ENCODE measurements around the gene TMEM30A.

TMEM30A gene

DNA sequence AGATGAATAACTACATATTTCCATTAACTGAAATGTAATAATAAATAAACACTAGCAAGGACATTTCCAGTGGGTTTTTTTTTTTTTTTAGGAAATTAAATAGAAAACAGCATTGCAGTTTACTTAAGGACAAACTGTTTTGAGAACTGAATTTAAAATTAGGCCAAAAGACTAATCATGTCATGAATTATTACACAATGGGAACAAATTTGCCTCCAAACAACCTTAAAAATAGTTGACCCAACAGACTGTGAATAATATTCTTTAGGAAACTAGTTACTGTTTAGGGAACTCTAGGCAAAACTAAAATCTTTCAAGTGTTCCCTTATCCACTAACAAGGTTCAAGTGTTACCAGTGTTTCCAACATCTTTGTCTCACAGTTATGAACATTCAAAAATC, 62.3 kb downstream of the TMEM30A start:
- Histone ChIP-seq H4K91ac (ENCODE audit: low read depth, low read length, poor library complexity) (no peak overlapping the region), H3K14ac (ENCODE audit: low read length) (no peak overlapping the region), H3K27ac (replicated peaks; ENCODE audit: low read length) (no peak overlapping the region), H3K4me2 (ENCODE audit: insufficient read depth, low read length, poor library complexity, severe bottlenecking) (no peak overlapping the region), H2BK12ac (ENCODE audit: low read length) (no peak overlapping the region), H3K36me3 (replicated peaks in 1 of 2; ENCODE audit: control insufficient read depth in 2 of 2, insufficient read depth in 2 of 2, low read length in 2 of 2) (no peaks in the 10 kb centered on the region), H2AK5ac (ENCODE audit: low read depth, low read length) (no peak overlapping the region), H3K18ac (ENCODE audit: low read length) (no peak overlapping the region), H3K27me3 (ENCODE audit: control insufficient read depth in 3 of 3, insufficient read depth in 3 of 3, low read depth in 1 of 3, low read length in 3 of 3) (peaks cover 0 to 10% (median 0%) of the 10 kb centered on the region in 3 experiments), H3K79me1 (ENCODE audit: low read depth, low read length) (no peaks in the 10 kb centered on the region), H2BK5ac (ENCODE audit: low read length) (no peak overlapping the region), H2AFZ (ENCODE audit: low read length) (no peak overlapping the region), H3K23ac (ENCODE audit: low read depth, low read length, poor library complexity) (no peak overlapping the region), H4K8ac (ENCODE audit: low read depth, low read length) (no peak overlapping the region), H2BK120ac (ENCODE audit: low read depth, low read length) (no peak overlapping the region), H2BK15ac (ENCODE audit: low read length) (no peak overlapping the region), H3K4ac (ENCODE audit: low read length) (no peak overlapping the region), H3K9me3 (replicated peaks in 1 of 2; ENCODE audit: control insufficient read depth in 2 of 2, insufficient read depth in 1 of 2, low read depth in 1 of 2, low read length in 2 of 2) (no peaks in the 10 kb centered on the region), H3K9ac (ENCODE audit: low read depth, low read length, poor library complexity) (no peak overlapping the region), H3K4me3 (ENCODE audit: low read length in 2 of 2) (no peak overlapping the region), H3K4me1 (ENCODE audit: control insufficient read depth in 2 of 2, insufficient read depth in 1 of 2, low read depth in 1 of 2, low read length in 2 of 2) (peaks cover 0 to 2% of the 10 kb centered on the region in 2 donors)
- no peak for DNase-seq (ENCODE audit: low spot score)

DNA sequence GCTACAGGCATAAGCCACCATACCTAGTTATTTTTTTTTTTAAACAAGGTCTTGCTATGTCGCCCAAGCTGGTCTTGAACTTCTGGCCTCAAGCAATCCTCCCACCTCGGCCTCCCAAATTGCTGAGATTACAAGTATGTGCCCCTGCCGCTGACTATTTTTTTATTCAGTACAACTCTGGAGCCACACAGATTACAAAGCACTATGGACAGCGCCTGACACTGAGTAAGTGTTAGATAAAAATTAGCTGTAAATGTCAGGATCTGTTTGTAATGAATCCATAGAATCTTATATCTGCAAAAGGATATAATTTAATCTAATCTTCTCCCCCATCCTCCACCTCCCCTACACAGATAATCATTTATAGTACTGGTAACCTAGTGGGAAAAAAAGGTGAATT, 63.5 kb downstream of the TMEM30A start:
- no peak overlapping the region for H4K91ac ChIP-seq (ENCODE audit: low read depth, low read length, poor library complexity)

DNA sequence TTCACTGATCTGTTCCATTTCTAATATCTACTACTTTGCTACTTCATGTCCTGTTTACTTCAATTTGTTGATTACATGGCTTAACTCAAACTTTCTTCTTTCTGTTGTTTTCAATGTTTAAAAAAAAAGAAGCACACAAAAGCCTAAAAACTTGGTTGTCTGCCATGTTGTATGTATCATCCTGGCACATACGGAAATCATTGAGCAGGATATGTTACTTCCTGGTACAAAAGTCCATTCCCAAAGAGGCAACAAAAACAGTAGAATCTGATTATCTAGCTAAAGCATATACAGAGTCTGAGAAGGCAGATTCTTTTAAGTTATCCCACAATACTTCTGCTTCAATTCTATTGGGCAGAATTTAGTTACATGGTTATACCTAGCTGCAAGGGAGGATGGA, 64.2 kb downstream of the TMEM30A start:
- Histone ChIP-seq H3K9ac (ENCODE audit: low read depth, low read length, poor library complexity) (no peak overlapping the region), H2AFZ (ENCODE audit: low read length) (no peak overlapping the region), H3K27ac (replicated peaks; ENCODE audit: low read length) (no peak overlapping the region), H3K4me1 (ENCODE audit: control insufficient read depth in 2 of 2, insufficient read depth in 1 of 2, low read depth in 1 of 2, low read length in 2 of 2) (peaks cover 2 to 3% of the 10 kb centered on the region in 2 donors), H2BK15ac (ENCODE audit: low read length) (no peak overlapping the region), H2BK5ac (ENCODE audit: low read length) (no peak overlapping the region), H4K8ac (ENCODE audit: low read depth, low read length) (no peak overlapping the region), H4K91ac (ENCODE audit: low read depth, low read length, poor library complexity) (no peak overlapping the region), H3K4me2 (ENCODE audit: insufficient read depth, low read length, poor library complexity, severe bottlenecking) (no peak overlapping the region), H2BK120ac (ENCODE audit: low read depth, low read length) (no peak overlapping the region), H3K23ac (ENCODE audit: low read depth, low read length, poor library complexity) (no peak overlapping the region), H3K36me3 (replicated peaks in 1 of 2; ENCODE audit: control insufficient read depth in 2 of 2, insufficient read depth in 2 of 2, low read length in 2 of 2) (no peaks in the 10 kb centered on the region), H3K9me3 (replicated peaks in 1 of 2; ENCODE audit: control insufficient read depth in 2 of 2, insufficient read depth in 1 of 2, low read depth in 1 of 2, low read length in 2 of 2) (no peaks in the 10 kb centered on the region), H3K79me1 (ENCODE audit: low read depth, low read length) (no peaks in the 10 kb centered on the region), H2BK12ac (ENCODE audit: low read length) (no peak overlapping the region), H3K18ac (ENCODE audit: low read length) (no peak overlapping the region), H3K4me3 (ENCODE audit: low read length in 2 of 2) (no peak overlapping the region), H2AK5ac (ENCODE audit: low read depth, low read length) (no peak overlapping the region), H3K27me3 (ENCODE audit: control insufficient read depth in 3 of 3, insufficient read depth in 3 of 3, low read depth in 1 of 3, low read length in 3 of 3) (peaks cover 0 to 13% (median 0%) of the 10 kb centered on the region in 3 experiments), H3K14ac (ENCODE audit: low read length) (no peak overlapping the region), H3K4ac (ENCODE audit: low read length) (no peak overlapping the region)
- no peak for DNase-seq (ENCODE audit: low spot score)
- no CpG with 5 or more reads among the region's 1 CpG for WGBS, 2 donors (ENCODE audit: extremely low coverage in 2 of 2, insufficient read length in 2 of 2, insufficient replicate concordance in 1 of 2)

More for the DNA sequence above, 63.5 kb downstream of the TMEM30A start:
- Histone ChIP-seq H2AFZ (ENCODE audit: low read length) (no peak overlapping the region), H3K4ac (ENCODE audit: low read length) (no peak overlapping the region), H2AK5ac (ENCODE audit: low read depth, low read length) (no peak overlapping the region), H4K8ac (ENCODE audit: low read depth, low read length) (no peak overlapping the region), H3K79me1 (ENCODE audit: low read depth, low read length) (no peaks in the 10 kb centered on the region), H3K23ac (ENCODE audit: low read depth, low read length, poor library complexity) (no peak overlapping the region), H3K4me1 (ENCODE audit: control insufficient read depth in 2 of 2, insufficient read depth in 1 of 2, low read depth in 1 of 2, low read length in 2 of 2) (peaks cover 2 to 3% of the 10 kb centered on the region in 2 donors), H2BK15ac (ENCODE audit: low read length) (no peak overlapping the region), H3K4me2 (ENCODE audit: insufficient read depth, low read length, poor library complexity, severe bottlenecking) (no peak overlapping the region), H2BK5ac (ENCODE audit: low read length) (no peak overlapping the region), H2BK12ac (ENCODE audit: low read length) (no peak overlapping the region), H3K18ac (ENCODE audit: low read length) (no peak overlapping the region), H2BK120ac (ENCODE audit: low read depth, low read length) (no peak overlapping the region), H3K36me3 (replicated peaks in 1 of 2; ENCODE audit: control insufficient read depth in 2 of 2, insufficient read depth in 2 of 2, low read length in 2 of 2) (no peaks in the 10 kb centered on the region), H3K9ac (ENCODE audit: low read depth, low read length, poor library complexity) (no peak overlapping the region), H3K27ac (replicated peaks; ENCODE audit: low read length) (no peak overlapping the region), H3K4me3 (ENCODE audit: low read length in 2 of 2) (no peak overlapping the region), H3K9me3 (replicated peaks in 1 of 2; ENCODE audit: control insufficient read depth in 2 of 2, insufficient read depth in 1 of 2, low read depth in 1 of 2, low read length in 2 of 2) (no peaks in the 10 kb centered on the region), H3K27me3 (ENCODE audit: control insufficient read depth in 3 of 3, insufficient read depth in 3 of 3, low read depth in 1 of 3, low read length in 3 of 3) (peaks cover 0 to 13% (median 0%) of the 10 kb centered on the region in 3 experiments), H3K14ac (ENCODE audit: low read length) (no peak overlapping the region)
- DNase-seq (ENCODE audit: low spot score), result no peak
- no CpG with 5 or more reads among the region's 4 CpGs for WGBS, 2 donors (ENCODE audit: extremely low coverage in 2 of 2, insufficient read length in 2 of 2, insufficient replicate concordance in 1 of 2)

- Histone ChIP-seq H2AFZ (ENCODE audit: low read length) (no peak overlapping the region), H2AK5ac (ENCODE audit: low read depth, low read length) (no peak overlapping the region), H3K79me1 (ENCODE audit: low read depth, low read length) (no peaks in the 10 kb centered on the region), H3K18ac (ENCODE audit: low read length) (no peak overlapping the region), H3K4me2 (ENCODE audit: insufficient read depth, low read length, poor library complexity, severe bottlenecking) (no peak overlapping the region), H3K9ac (ENCODE audit: low read depth, low read length, poor library complexity) (no peak overlapping the region), H3K36me3 (replicated peaks in 1 of 2; ENCODE audit: control insufficient read depth in 2 of 2, insufficient read depth in 2 of 2, low read length in 2 of 2) (no peaks in the 10 kb centered on the region), H3K4me1 (ENCODE audit: control insufficient read depth in 2 of 2, insufficient read depth in 1 of 2, low read depth in 1 of 2, low read length in 2 of 2) (peaks cover 2 to 3% of the 10 kb centered on the region in 2 donors), H3K14ac (ENCODE audit: low read length) (no peak overlapping the region), H2BK120ac (ENCODE audit: low read depth, low read length) (no peak overlapping the region), H2BK12ac (ENCODE audit: low read length) (no peak overlapping the region), H3K23ac (ENCODE audit: low read depth, low read length, poor library complexity) (no peak overlapping the region), H2BK5ac (ENCODE audit: low read length) (no peak overlapping the region), H4K91ac (ENCODE audit: low read depth, low read length, poor library complexity) (no peak overlapping the region), H3K27me3 (ENCODE audit: control insufficient read depth in 3 of 3, insufficient read depth in 3 of 3, low read depth in 1 of 3, low read length in 3 of 3) (peaks cover 0 to 13% (median 0%) of the 10 kb centered on the region in 3 experiments), H4K8ac (ENCODE audit: low read depth, low read length) (no peak overlapping the region), H3K4ac (ENCODE audit: low read length) (no peak overlapping the region), H2BK15ac (ENCODE audit: low read length) (no peak overlapping the region), H3K9me3 (replicated peaks in 1 of 2; ENCODE audit: control insufficient read depth in 2 of 2, insufficient read depth in 1 of 2, low read depth in 1 of 2, low read length in 2 of 2) (no peaks in the 10 kb centered on the region), H3K4me3 (ENCODE audit: low read length in 2 of 2) (no peak overlapping the region), H3K27ac (replicated peaks; ENCODE audit: low read length) (no peak overlapping the region)
- no CpG with 5 or more reads among the region's 3 CpGs for WGBS, 2 donors (ENCODE audit: extremely low coverage in 2 of 2, insufficient read length in 2 of 2, insufficient replicate concordance in 1 of 2)
- DNase-seq (ENCODE audit: low spot score), result no peak
These were observed 65.3 kb downstream of the TMEM30A start for GRCh38 chr6:75219263-75219662.

All from neuronal stem cell (in vitro differentiated cells).